Measurements from ENCODE around the gene H1-8. TPM values are rescaled to one million over a fixed set of nuclear protein-coding genes. Genes with fewer than 3 reads are reported as not detected.

Gene H1-8
- total and polyA plus RNA-seq, 2 experiments from 2014 or later, result not detected

GRCh38 chr3:129584631-129585030 lies 41.7 kb downstream of the H1-8 start:
- no peak for TF ChIP-seq CTCF (IDR thresholded peaks at IDR 0.05; ENCODE audit: low read depth, low read length)
- no peaks in the 10 kb centered on the region for H3K4me1 ChIP-seq (ENCODE audit: low read depth)
- no peaks in the 10 kb centered on the region for H3K36me3 ChIP-seq

GRCh38 chr3:129585949-129586657 lies 43.1 kb downstream of the H1-8 start:
- Histone ChIP-seq H3K36me3 (no peaks in the 10 kb centered on the region), H3K4me1 (ENCODE audit: low read depth) (no peaks in the 10 kb centered on the region), H3K9me3 (ENCODE audit: low read depth) (no peaks in the 10 kb centered on the region), H3K4me3 (no peak overlapping the region), H3K27ac (no peak overlapping the region), H3K27me3 (no peaks in the 10 kb centered on the region)
- TF ChIP-seq CTCF (IDR thresholded peaks at IDR 0.05; ENCODE audit: low read depth, low read length), result no peak
- no peak for DNase-seq (ENCODE audit: low read depth in 1 of 2, low spot score in 1 of 2)

More at GRCh38 chr3:129584631-129585030, 41.7 kb downstream of the H1-8 start:
- H3K4me3 ChIP-seq, result no peak overlapping the region
- H3K9me3 ChIP-seq (ENCODE audit: low read depth), result no peaks in the 10 kb centered on the region
- no peaks in the 10 kb centered on the region for H3K27me3 ChIP-seq
- DNase-seq (ENCODE audit: low read depth in 1 of 2, low spot score in 1 of 2), result no peak
- H3K27ac ChIP-seq, result no peak overlapping the region

GRCh38 chr3:129586746-129587430 lies 43.9 kb downstream of the H1-8 start:
- DNase-seq (ENCODE audit: low read depth in 1 of 2, low spot score in 1 of 2), result no peak

GRCh38 chr3:129587566-129588210 lies 44.7 kb downstream of the H1-8 start:
- Histone ChIP-seq H3K4me1 (ENCODE audit: low read depth) (peaks cover 9% of the 10 kb centered on the region), H3K36me3 (no peaks in the 10 kb centered on the region), H3K27ac (no peak overlapping the region), H3K9me3 (ENCODE audit: low read depth) (no peaks in the 10 kb centered on the region), H3K4me3 (no peak overlapping the region), H3K27me3 (no peaks in the 10 kb centered on the region)
- TF ChIP-seq CTCF (IDR thresholded peaks at IDR 0.05; ENCODE audit: low read depth, low read length), result no peak
- DNase-seq (ENCODE audit: low read depth in 1 of 2, low spot score in 1 of 2), result no peak

More at GRCh38 chr3:129586746-129587430, 43.9 kb downstream of the H1-8 start:
- Histone ChIP-seq H3K4me3 (no peak overlapping the region), H3K4me1 (ENCODE audit: low read depth) (peaks cover under 1% of the 10 kb centered on the region), H3K27me3 (no peaks in the 10 kb centered on the region), H3K9me3 (ENCODE audit: low read depth) (no peaks in the 10 kb centered on the region), H3K27ac (no peak overlapping the region), H3K36me3 (no peaks in the 10 kb centered on the region)
- no peak for TF ChIP-seq CTCF (IDR thresholded peaks at IDR 0.05; ENCODE audit: low read depth, low read length)

- no peaks in the 10 kb centered on the region for H3K9me3 ChIP-seq (ENCODE audit: low read depth)
- H3K4me3 ChIP-seq, result no peak overlapping the region
- no peak for DNase-seq (ENCODE audit: low read depth in 1 of 2, low spot score in 1 of 2)
- TF ChIP-seq CTCF (IDR thresholded peaks at IDR 0.05; ENCODE audit: low read depth, low read length), result no peak
- H3K27me3 ChIP-seq, result no peaks in the 10 kb centered on the region
- peaks cover 22% of the 10 kb centered on the region for H3K4me1 ChIP-seq (ENCODE audit: low read depth)
- H3K36me3 ChIP-seq, result no peaks in the 10 kb centered on the region
- no peak overlapping the region for H3K27ac ChIP-seq
Measured at GRCh38 chr3:129590215-129590614, 47.2 kb downstream of the H1-8 start.
